ENCODE results near the gene VPS33B.
"Not testable (repeated sequence)": the region's sequence is repeated elsewhere in the genome, so short reads cannot be mapped to it uniquely, and the experiment has no call there.

The VPS33B gene

DNA sequence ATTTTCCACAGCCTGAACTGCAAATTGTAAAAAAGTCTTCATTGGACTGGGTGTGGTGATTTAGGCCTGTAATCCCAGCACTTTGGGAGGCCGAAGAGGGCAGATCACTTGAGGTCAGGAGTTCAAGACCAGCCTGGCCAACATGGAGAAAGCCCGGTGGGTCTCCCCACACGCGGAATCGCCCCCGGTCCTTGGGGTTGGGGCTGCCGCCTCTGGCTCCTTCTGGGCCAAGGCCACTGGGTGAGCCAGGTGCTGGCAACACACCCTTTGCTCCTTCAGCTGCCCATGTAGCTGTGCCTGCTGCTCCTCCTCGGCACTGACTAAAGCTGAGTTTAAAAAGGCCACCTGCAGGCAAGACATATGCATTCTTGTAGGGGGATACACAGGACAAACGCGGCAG, 9.4 kb upstream of the VPS33B start:
- DNase-seq (ENCODE audit: low spot score) = no peak

DNA sequence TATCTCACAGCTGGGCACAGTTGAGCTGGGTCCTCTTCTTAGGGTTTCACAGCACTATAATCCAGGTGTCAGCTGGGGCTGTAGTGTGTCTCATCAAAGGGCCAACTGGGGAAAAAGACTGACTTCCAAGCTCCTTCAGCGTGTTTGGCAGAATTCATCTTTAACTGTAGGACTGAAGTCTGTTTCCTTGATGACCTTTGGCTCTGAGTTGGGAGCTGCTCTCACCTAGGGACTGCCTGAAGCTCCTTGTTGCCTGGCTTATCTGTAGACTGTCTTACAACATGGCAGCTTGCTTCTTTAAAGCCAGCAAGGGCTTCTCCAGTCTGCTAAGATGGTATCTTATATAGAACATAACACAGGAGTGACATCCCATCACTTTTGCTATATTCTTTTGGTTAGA, 5.3 kb upstream of the VPS33B start:
- DNase-seq (ENCODE audit: low spot score) = no peak

DNA sequence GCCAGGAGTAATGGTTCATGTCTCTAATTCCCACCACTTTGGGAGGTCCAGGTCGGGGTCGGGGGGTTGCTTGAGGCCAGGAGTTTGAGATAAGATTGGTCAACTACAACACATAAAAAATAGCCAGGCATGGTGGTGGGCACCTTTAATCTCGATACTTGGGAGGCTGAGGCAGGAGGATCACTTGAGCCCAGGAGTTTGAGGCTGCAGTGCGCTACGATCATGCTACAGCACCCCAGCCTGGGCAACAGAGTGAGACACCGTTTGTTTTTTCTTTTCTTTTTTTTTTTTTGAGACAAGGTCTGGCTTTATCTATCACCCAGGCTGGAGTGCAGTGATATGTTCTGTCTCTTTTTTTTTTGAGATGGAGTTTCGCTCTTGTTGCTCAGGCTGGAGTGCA, 1.3 kb upstream of the VPS33B start:
- no peak for DNase-seq (ENCODE audit: low spot score)

DNA sequence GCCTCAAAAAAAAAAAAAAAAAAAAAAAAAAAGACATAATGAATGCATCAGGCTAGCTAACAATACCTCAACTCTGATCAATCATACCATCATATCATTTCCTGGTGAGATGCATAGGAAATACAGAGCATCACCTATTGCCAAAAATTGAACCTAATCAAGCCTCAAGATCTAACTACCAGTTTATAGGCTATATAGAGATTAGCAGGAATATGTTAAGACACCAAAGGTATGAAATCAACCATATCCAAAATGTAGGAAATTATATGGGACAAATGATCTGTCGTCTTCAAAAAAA, 387 bp upstream of the VPS33B start:
- no peak for DNase-seq (ENCODE audit: low spot score)

DNA sequence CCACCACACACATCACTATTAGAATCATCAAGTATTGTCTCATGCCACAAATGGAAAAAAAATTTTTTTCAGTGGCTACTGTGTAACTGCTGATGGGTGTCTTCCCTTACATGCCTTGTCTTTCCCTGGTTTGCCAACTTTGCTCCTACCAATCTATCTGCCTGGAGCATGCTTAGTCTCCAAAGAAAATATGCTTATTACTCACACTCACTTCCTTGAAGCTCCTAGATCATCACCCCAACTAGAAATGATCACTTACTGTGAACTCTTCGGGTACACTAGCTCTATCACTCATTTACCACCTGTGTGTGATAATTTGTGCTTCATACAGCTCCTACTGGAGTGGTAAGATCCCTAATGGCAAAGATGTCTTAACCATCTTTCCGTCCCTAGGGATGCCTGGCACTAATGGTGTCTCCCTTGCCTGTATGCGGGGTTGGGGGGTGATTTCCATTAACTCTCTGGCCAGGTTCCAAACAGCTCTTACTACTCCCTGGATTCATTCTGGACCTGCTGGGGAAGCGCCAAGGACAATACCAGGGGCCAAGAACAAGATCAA, 799 bp downstream of the VPS33B start:
- DNase-seq (ENCODE audit: low spot score) = no peak

DNA sequence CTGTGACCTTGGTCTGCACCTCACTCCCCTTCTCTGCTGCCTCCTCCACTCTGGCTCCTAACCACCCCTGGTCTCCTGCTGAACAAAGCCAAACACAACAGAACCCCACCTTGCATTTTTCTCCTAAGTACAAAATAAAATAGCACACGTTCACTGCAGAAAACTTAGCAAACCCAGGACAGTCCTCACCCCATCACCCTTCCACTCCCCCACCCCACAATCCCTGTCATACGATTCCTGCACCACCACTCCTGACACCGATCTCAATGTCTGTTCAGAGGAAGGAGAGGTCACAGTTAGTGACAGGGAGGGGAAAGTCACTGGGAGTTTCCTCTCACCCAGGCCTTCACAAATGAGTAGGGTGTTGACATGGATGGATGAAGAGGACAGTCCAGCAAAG, 4.2 kb downstream of the VPS33B start:
- no peak for DNase-seq (ENCODE audit: low spot score)

DNA sequence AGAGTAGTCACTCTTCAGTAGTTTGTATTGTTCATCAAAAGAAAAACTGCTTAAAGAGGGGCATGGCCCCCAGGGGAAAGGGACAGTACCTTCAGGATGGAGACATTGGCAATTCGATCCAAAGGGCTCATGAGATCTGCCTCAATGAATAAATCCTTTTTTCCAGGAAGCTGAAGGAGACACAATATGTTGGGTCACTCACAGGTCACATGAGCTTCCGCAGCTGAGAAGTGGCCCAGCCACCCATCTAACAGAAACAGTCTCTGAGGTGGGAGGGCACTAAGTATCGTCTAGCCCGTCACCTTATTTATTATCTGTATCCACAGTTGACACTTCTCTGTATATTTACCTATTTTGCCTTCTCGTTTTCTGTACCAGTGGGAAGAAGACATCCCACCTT, 4.7 kb downstream of the VPS33B start:
- no peak for DNase-seq (ENCODE audit: low spot score)

DNA sequence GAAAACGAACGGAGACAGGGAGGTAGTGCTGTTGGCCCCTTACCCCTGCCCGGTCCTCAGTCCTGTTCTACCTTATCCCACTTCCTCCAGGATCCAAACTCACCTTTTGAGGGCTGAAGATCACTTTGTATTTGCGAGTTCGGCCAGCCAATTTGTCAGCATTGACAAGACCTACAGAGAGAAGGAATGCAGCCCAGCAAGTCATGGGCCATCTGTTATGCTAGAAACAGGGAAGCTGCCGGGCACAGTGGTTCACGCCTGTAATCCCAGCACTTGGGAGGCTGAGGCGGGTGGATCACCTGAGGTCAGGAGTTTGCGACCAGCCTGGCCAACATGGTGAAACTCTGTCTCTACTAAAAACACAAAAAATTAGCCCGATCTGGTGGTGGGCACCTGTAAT, 8.7 kb downstream of the VPS33B start:
- not testable (repeated sequence) for DNase-seq (ENCODE audit: low spot score)

DNA sequence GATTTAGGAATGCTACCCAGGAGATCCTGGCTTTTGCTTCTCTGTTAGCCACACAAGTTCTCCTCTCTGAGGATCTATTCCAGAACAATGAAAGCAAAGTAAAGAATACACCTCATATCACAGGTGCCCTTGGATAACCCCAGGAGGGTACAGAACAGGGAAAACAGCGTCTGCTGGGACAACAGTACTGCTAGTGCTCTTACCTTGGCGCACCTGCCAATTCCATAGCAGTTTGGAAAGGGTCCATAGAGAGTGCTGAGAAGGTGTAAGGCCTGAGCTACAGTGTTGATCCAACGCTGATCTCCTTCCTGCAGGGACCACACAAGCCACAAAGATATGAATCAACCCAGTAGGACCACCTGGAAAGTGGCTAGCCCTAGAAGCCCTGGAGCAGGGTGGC, 15.1 kb downstream of the VPS33B start:
- no peak for DNase-seq (ENCODE audit: low spot score)

DNA sequence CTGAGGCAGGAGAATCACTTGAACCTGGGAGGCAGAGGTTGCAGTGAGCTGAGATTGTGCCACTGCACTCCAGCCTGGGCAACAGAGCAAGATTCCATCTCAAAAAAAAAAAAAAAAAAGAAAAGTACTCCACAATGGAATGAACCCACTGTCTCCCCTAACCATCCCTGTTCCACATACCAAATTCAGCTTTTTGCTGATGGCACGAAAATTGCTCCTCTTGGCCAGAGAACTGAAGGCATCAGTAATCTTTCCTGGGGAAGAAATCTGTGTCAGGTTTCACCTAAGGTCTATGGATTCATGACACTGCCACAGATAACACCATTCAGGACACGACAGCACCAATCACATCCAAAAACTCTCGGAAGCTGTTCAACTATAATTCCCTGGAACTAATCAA, 21.2 kb downstream of the VPS33B start:
- no peak for DNase-seq (ENCODE audit: low spot score)

DNA sequence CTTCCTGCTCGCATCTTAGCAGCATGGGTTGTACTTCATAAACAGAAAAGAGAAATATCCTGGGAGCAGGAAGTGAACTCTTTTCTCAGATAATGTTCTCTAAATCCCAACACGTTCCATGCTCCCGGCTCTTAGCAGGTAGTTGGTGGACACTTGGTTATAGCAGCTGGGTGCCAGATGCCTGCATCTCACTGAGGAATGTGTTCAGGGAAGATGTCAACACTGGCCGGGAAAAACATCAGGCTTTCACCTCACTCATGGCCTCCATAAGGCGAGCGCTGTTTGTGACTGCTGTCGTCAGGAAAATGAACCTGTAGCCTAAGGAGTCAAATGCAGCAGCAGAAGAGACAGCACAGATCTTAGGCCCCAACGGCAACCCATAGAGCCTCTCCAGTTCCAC, 23.7 kb downstream of the VPS33B start:
- DNase-seq (ENCODE audit: low spot score) = no peak

DNA sequence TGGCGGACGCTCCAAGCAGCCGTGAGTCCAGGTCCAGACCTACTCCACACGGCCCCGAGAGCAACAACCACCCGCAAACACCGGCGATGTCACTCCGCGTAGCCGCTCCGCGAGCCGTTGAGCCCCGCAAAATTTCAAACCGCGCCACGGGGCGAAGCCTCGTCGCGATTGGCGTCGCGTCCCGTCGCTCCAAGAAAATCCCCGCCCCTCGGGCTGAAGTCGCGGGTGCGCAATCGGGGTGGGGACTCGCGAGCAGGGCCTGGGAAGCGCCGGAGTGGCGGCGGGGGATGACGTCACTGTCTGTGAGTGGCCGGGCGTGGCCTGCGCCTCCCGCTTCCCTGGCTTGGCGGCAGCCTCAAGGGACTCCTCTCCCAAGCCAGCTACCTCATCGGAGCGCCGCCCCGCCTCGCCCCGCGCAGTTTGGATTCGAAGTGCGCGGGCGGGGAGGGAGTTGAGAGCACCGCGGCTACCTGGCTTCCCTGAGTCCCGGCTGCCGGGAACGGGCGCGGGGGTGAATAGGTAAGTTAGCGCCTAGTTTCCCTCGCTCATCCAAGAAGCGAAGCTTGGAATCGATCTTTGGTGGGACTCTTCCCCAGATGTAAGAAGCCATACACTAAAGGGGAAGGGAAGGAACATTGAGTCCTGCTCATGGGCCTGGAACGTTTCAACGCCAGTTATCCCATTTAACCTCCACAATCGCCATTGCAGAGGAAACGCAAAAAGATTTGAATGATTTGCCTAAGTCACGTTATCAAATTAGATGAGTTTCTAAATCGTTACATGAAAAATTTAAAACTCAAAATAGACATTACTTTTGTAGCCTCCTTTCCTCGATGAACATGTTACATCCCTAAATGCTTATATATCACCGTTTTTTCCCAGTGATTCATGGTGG, 27.7 kb downstream of the VPS33B start, which contains the start of gene PRC1:
Gene PRC1, minus strand, starts transcription at position 119 of the 895 bp plus-strand sequence. Its CDS starts 118 bp downstream, at position 1.
- peak; percentile 99 for DNase-seq (ENCODE audit: low spot score)

DNA sequence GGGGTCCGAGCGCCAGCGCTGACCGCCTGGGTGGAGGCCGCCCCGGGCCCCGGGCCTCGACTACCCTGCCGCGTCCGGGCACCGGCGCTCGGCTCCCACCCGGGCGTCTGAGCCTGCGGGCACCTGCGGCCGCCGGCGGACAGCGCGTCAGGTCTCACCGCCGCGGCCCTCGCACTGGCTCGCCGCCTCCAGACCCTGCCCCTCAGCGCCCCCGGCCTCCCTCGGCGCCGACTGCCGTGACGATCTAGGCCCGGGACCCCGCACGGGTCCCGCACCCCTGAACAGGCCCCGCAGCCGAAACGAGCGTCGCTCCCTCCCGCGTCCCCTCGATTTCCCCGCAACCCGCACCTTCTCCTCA, 28.4 kb downstream of the VPS33B start:
- peak; percentile 41 for DNase-seq (ENCODE audit: low spot score)

DNA sequence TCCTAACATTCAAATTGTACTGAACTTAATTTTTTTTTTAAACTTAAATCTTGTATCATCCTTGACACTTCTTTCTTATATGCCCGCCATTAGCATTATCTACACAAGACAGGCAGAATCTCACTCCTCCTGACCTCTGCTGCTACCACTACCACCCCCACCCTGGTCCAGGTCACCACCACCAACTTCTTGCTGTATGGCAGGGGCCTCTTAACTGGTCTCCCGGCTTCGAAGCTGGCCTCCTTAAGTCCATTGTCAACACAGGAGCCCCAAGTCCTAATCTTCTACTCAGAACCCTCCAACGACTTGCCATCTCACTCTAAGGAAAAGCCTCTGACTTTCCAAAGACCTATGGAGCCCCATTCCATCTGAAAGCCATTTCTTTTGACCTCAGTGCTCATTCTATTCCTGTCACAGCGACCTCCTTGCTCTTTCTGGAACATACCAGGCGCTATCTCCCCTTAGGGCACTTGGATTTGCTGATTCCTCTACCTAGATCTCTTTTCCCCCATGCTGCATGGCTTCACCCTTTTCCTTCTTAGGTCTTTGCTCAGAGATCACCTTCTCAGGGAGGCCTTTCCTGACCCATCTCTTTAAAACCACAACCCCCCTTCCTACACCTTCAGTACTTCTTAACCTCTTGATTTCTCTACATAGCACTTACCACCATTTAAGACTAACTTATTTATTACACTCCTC, 30.7 kb downstream of the VPS33B start:
- DNase-seq (ENCODE audit: low spot score) = no peak

DNA sequence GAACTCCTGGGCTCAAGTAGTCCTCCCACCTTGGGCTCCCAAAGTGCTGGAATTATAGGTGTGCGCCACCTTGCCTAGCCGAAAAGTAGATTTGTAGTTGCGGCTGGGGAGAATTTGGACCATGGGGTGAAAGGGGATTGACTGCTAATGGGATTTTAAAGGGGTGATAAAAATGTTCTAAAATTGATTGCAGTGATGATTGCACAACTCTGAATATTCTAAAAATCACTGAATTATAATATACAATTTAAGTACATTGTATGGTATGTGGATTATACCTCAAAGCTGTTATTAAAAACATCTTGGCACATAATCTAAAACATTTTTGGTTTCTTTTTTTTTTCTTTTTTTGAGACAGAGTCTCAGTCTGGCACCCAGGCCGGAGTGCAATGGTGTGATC, 31.9 kb downstream of the VPS33B start:
- no peak for DNase-seq (ENCODE audit: low spot score)

DNA sequence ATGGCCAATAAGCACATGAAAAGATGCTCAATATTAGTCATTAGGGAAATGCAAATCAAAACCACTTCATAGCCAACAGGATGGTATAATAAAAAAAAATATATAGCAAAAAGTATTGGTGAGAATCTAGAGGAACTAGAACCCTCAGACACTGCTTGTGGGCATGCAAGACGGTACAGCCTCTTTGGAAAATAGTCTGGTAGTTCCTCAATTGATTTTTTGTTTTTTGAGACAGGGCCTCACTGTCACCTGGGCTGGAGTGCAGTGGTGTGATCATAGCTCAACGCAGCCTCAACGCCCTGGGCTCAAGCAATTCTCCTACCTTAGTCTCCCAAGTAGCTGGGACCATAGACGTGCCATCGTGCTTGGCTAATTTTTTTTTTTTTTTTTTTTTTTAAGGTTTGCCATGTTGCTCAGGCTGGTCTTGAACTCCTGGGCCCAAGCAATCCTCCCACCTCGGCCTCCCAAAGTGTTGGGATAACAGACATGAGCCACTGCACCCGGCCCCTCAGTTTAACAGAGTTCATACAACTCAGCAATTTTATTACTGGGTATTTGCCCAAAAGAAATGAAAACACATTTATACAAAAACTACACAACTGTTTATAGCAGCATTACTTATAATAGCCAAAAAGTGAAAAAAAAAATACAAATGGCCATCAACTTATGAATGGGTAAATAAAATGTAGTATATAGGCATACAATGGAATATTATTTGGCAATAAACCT, 33.2 kb downstream of the VPS33B start:
- DNase-seq (ENCODE audit: low spot score) = peak; percentile 34

DNA sequence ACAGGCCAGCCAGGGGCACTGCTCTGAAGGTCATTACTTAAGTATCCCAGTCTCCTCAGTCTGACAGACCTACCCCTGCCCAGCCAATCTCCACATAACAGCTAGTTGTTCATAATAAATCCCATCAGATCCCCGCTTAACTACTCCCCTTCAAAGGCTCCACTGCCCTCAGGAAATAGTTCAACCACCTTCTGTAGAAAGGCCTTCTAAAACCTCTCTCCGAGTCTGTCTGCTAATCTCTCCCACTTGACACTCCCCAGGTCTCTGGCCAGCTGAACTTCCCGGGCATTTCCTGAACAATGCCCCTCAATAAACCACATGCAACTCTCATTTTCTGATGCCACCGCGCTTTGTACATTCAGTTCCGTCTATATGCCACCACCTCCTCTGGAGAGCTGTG, 34.1 kb downstream of the VPS33B start:
- DNase-seq (ENCODE audit: low spot score) = peak; percentile 15

DNA sequence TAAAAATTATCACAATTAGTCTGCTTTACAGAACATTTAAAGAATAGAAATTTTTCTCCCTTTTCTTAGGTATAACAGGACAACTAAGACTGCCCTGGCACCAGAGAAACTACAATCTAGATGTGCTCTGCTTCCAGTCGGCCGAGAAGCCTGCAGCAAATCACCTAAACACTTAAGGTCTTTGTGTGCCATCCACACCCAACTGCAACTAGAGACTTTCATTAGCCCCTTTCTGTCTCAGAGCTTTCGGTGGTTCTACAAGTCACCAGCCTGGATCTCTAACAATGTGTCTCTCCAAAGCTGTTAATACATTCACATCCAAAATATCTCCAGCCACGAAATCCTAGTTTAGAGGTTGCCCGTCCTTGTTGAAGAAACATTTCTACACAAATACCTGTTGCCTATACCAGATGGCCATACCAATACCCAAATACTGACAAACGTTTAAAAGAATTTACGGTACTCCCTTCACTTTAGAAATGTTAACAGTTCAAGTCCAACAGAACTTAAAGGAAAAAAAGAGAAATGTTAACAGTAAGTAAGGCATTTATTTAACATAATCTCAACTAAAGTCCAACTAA, 34.7 kb downstream of the VPS33B start:
- no peak for DNase-seq (ENCODE audit: low spot score)

DNA sequence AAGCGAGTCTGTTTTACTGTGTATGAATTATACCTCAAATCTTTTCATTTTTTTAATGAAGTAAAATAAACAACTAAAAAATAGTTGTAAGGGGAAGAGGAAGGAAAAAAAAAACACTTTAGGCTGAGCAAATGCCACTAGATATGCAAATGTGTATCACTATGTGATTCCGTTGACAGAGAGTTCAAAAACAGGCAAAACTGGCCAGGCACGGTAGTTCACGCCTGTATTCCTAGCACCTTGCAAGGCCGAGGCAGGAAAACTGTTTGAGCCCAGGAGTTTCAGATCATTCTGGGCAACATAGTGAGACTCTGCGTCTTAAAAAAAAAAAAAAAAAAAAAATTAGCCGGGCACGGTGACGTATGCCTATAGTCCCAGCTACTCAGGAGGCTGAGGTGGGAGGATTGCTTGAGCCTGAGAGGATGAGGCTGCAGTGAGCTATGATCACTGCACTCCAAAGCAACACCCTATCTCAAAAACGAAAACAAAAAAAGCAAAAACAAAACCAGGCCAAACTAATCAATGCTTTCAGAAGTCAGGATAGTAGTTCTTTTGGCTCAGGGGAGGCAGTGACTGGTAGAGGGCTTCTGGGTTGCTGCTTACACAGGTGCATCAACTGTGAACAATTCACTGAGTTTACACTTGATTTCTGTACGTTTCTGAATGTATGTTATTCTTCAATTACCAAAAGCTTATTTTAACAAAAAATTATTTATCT, 35.4 kb downstream of the VPS33B start:
- no peak for DNase-seq (ENCODE audit: low spot score)

DNA sequence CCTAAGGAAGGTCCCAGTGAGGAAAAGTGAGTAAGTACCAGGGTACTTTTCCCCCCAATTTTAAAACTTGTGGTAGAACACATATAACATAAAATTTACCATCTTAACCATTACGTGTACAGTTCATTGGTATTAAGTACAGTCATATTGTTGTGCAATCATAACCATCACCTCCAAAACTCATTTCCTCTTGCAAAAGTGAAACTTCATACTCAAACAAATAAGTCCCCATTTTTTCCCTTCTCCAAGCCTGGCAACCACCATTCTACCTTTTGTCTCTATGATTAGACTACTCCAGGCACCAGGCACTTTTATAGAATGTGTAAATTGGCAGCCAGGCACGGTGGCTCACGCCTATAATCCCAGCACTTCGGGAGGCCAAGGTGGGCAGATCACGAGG, 40.3 kb downstream of the VPS33B start:
- DNase-seq (ENCODE audit: low spot score) = no peak

DNA sequence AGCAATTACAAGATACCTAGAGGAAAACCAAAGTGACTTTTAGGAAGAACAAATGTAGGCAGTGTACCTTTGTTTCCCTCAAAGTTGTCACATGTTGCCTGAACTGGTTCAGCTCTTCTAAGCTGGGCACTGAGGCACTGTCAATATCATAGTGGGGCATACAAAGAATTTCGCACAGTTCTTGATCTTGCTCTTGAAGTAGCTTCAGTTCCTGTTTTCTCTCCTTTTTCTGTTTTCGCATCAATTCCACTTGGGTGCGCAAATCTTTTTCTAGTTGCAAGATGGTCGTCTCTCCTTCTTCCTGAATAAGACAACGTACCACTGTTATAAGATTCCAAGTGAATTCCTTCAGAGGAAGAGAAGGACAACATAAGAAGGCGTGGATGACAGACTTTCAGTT, 40.7 kb downstream of the VPS33B start:
- no peak for DNase-seq (ENCODE audit: low spot score)

DNA sequence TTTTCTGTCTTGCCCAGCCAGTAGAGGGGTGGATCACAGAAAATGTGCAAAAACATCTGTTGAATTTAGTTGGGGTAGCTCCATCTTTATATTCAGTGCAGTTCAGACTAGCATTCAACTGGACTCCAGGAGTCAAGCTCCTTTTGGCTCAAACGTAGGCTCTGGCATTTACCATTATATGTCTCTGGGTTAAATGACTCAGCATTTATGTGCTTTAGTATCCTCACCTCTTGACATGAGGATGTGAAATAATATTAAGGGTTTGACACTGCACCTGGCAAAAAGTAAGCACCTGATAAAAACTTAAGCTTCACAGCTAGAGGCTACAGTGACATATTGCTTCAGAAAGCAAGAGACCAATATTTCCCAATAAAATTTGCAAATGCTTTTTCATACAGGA, 42.8 kb downstream of the VPS33B start:
- DNase-seq (ENCODE audit: low spot score) = no peak

All from germinal center (tissue), 1 donor.